ENCODE data around the gene KCNQ5.

GRCh38 chr6:72950114-72950860, 328.4 kb downstream of the KCNQ5 start:
- TF ChIP-seq CTCF (IDR thresholded peaks at IDR 0.05): no peak
- no peak for TF ChIP-seq POLR2A (IDR thresholded peaks at IDR 0.05)
